Measurements from ENCODE around the gene ELAVL2.

The ELAVL2 gene

DNA sequence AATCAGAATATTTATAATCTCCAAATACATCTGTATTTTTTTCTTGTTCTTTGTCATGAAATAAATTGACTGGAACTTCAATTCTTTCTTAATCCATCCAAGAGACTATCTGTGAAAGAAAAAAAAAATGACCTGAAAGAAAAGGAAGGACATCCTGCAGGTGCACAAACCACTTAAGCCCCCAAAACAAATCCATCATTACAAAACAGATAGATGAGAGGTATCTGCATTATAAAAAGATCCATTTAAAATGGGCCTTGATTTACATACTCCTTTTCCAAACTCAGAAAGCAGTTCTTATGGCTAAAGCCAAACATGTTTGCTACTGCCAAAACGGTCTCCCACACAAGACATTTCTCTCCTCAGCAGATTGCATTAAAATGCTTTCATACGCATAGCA is 85.5 kb downstream of the ELAVL2 start:
- 82% methylated on average over 2 of the region's 2 CpGs for WGBS
- Histone ChIP-seq H2BK15ac (ENCODE audit: low read depth, poor library complexity, severe bottlenecking) (no peak overlapping the region), H3K79me1 (replicated peaks; ENCODE audit: low read length, poor library complexity, severe bottlenecking) (no peaks in the 10 kb centered on the region), H3K18ac (ENCODE audit: low read depth in 1 of 2, low read length in 2 of 2) (no peak overlapping the region), H3K23ac (ENCODE audit: low read length in 2 of 2) (no peak overlapping the region), H4K8ac (ENCODE audit: low read length) (no peak overlapping the region), H3K4me2 (ENCODE audit: low read length, poor library complexity, severe bottlenecking) (no peak overlapping the region), H3K14ac (ENCODE audit: low read length in 2 of 2) (no peak overlapping the region), H2AFZ (ENCODE audit: low read depth, low read length) (no peak overlapping the region), H3K9ac (ENCODE audit: low read length) (no peak overlapping the region), H2AK5ac (ENCODE audit: low read length, severe bottlenecking) (no peak overlapping the region), H3K4me3 (ENCODE audit: insufficient read depth in 1 of 2, low read depth in 1 of 2, low read length in 2 of 2) (no peak overlapping the region), H3K27me3 (ENCODE audit: control insufficient read depth in 1 of 2, insufficient read depth in 1 of 2, low read length in 2 of 2) (no peaks in the 10 kb centered on the region), H4K91ac (ENCODE audit: low read length) (no peak overlapping the region), H3K4me1 (ENCODE audit: control insufficient read depth, insufficient read depth, low read depth, low read length) (no peaks in the 10 kb centered on the region), H3K27ac (ENCODE audit: low read length, poor library complexity, severe bottlenecking) (no peak overlapping the region), H2BK120ac (ENCODE audit: low read depth, low read length) (no peak overlapping the region), H3K4ac (ENCODE audit: low read depth in 1 of 2, low read length in 2 of 2) (no peak overlapping the region), H2BK12ac (ENCODE audit: low read length in 2 of 2) (no peak overlapping the region), H3K36me3 (ENCODE audit: control insufficient read depth in 1 of 2, insufficient read depth in 2 of 2, low read depth in 1 of 2, low read length in 2 of 2) (no peaks in the 10 kb centered on the region), H3K9me3 (ENCODE audit: control insufficient read depth, low read length) (no peaks in the 10 kb centered on the region), H2BK5ac (ENCODE audit: low read depth, low read length, poor library complexity, severe bottlenecking) (no peak overlapping the region)
- no peak for DNase-seq

GRCh38 chr9:23739753-23740152 is 86.3 kb downstream of the ELAVL2 start:
- H3K36me3 ChIP-seq (ENCODE audit: control insufficient read depth in 1 of 2, insufficient read depth in 2 of 2, low read depth in 1 of 2, low read length in 2 of 2), result no peaks in the 10 kb centered on the region
- no peak overlapping the region for H2AFZ ChIP-seq (ENCODE audit: low read depth, low read length)
- H2BK15ac ChIP-seq (ENCODE audit: low read depth, poor library complexity, severe bottlenecking), result no peak overlapping the region
- no peaks in the 10 kb centered on the region for H3K4me1 ChIP-seq (ENCODE audit: control insufficient read depth, insufficient read depth, low read depth, low read length)
- no peaks in the 10 kb centered on the region for H3K79me1 ChIP-seq (replicated peaks; ENCODE audit: low read length, poor library complexity, severe bottlenecking)
- no peak overlapping the region for H2BK120ac ChIP-seq (ENCODE audit: low read depth, low read length)
- H3K9me3 ChIP-seq (ENCODE audit: control insufficient read depth, low read length), result no peaks in the 10 kb centered on the region
- no peak overlapping the region for H2BK5ac ChIP-seq (ENCODE audit: low read depth, low read length, poor library complexity, severe bottlenecking)
- 73% methylated on average over 3 of the region's 3 CpGs for WGBS
- H4K8ac ChIP-seq (ENCODE audit: low read length), result no peak overlapping the region
- no peaks in the 10 kb centered on the region for H3K27me3 ChIP-seq (ENCODE audit: control insufficient read depth in 1 of 2, insufficient read depth in 1 of 2, low read length in 2 of 2)
- H4K91ac ChIP-seq (ENCODE audit: low read length), result no peak overlapping the region
- H3K23ac ChIP-seq (ENCODE audit: low read length in 2 of 2), result no peak overlapping the region
- DNase-seq, result no peak
- no peak overlapping the region for H3K9ac ChIP-seq (ENCODE audit: low read length)
- no peak overlapping the region for H3K4ac ChIP-seq (ENCODE audit: low read depth in 1 of 2, low read length in 2 of 2)
- no peak overlapping the region for H2BK12ac ChIP-seq (ENCODE audit: low read length in 2 of 2)
- no peak overlapping the region for H3K4me3 ChIP-seq (ENCODE audit: insufficient read depth in 1 of 2, low read depth in 1 of 2, low read length in 2 of 2)
- H3K14ac ChIP-seq (ENCODE audit: low read length in 2 of 2), result no peak overlapping the region
- H3K27ac ChIP-seq (ENCODE audit: low read length, poor library complexity, severe bottlenecking), result no peak overlapping the region
- H2AK5ac ChIP-seq (ENCODE audit: low read length, severe bottlenecking), result no peak overlapping the region
- H3K18ac ChIP-seq (ENCODE audit: low read depth in 1 of 2, low read length in 2 of 2), result no peak overlapping the region
- no peak overlapping the region for H3K4me2 ChIP-seq (ENCODE audit: low read length, poor library complexity, severe bottlenecking)

GRCh38 chr9:23736293-23736692 is 89.7 kb downstream of the ELAVL2 start:
- H2BK15ac ChIP-seq (ENCODE audit: low read depth, poor library complexity, severe bottlenecking), result no peak overlapping the region
- H2AK5ac ChIP-seq (ENCODE audit: low read length, severe bottlenecking), result no peak overlapping the region
- no peaks in the 10 kb centered on the region for H3K4me1 ChIP-seq (ENCODE audit: control insufficient read depth, insufficient read depth, low read depth, low read length)
- H2AFZ ChIP-seq (ENCODE audit: low read depth, low read length), result no peak overlapping the region
- 93% methylated on average over 5 of the region's 5 CpGs for WGBS
- H3K9me3 ChIP-seq (ENCODE audit: control insufficient read depth, low read length), result no peaks in the 10 kb centered on the region
- no peaks in the 10 kb centered on the region for H3K36me3 ChIP-seq (ENCODE audit: control insufficient read depth in 1 of 2, insufficient read depth in 2 of 2, low read depth in 1 of 2, low read length in 2 of 2)
- H4K8ac ChIP-seq (ENCODE audit: low read length), result no peak overlapping the region
- H2BK5ac ChIP-seq (ENCODE audit: low read depth, low read length, poor library complexity, severe bottlenecking), result no peak overlapping the region
- no peak overlapping the region for H2BK120ac ChIP-seq (ENCODE audit: low read depth, low read length)
- H3K27me3 ChIP-seq (ENCODE audit: control insufficient read depth in 1 of 2, insufficient read depth in 1 of 2, low read length in 2 of 2), result no peaks in the 10 kb centered on the region
- no peak overlapping the region for H3K4ac ChIP-seq (ENCODE audit: low read depth in 1 of 2, low read length in 2 of 2)
- H3K79me1 ChIP-seq (replicated peaks; ENCODE audit: low read length, poor library complexity, severe bottlenecking), result no peaks in the 10 kb centered on the region
- H3K27ac ChIP-seq (ENCODE audit: low read length, poor library complexity, severe bottlenecking), result no peak overlapping the region
- H3K4me3 ChIP-seq (ENCODE audit: insufficient read depth in 1 of 2, low read depth in 1 of 2, low read length in 2 of 2), result no peak overlapping the region
- no peak for DNase-seq
- H4K91ac ChIP-seq (ENCODE audit: low read length), result no peak overlapping the region
- H3K18ac ChIP-seq (ENCODE audit: low read depth in 1 of 2, low read length in 2 of 2), result no peak overlapping the region
- no peak overlapping the region for H3K9ac ChIP-seq (ENCODE audit: low read length)
- H3K4me2 ChIP-seq (ENCODE audit: low read length, poor library complexity, severe bottlenecking), result no peak overlapping the region
- H3K14ac ChIP-seq (ENCODE audit: low read length in 2 of 2), result no peak overlapping the region
- H3K23ac ChIP-seq (ENCODE audit: low read length in 2 of 2), result no peak overlapping the region
- no peak overlapping the region for H2BK12ac ChIP-seq (ENCODE audit: low read length in 2 of 2)

DNA sequence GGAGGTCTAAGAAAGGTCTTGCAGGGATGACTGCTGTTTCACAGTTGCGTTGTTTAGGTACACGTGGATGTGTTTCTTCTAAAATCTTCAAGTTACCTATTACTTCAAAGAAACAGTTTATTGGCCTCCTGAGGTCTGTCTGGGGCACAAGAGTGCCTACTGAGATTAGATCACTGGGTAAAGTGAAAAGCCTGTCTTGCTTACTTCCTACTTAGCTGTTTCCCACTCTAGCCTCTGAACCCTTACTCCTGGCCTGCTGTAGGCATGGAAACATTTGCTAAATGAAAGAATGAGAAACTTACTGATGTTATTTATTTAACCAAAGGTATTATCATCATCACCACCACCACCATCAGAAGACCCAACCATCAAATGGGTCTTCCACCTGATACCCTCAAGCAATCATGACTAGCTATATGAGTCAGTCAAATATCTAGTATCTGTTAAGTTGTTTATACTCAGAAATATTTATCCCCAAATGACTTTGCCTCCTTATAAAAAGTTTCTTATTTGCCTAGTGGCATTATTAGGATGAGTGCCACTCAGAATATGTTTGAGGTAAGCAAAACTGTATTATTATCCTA is 92.5 kb downstream of the ELAVL2 start:
- H3K4me3 ChIP-seq (ENCODE audit: insufficient read depth in 1 of 2, low read depth in 1 of 2, low read length in 2 of 2), result no peak overlapping the region
- H3K27ac ChIP-seq (ENCODE audit: low read length, poor library complexity, severe bottlenecking), result no peak overlapping the region
- no CpG with 5 or more reads among the region's 2 CpGs for WGBS

More for the DNA sequence above, 92.5 kb downstream of the ELAVL2 start:
- Histone ChIP-seq H3K9ac (ENCODE audit: low read length) (no peak overlapping the region), H3K27me3 (ENCODE audit: control insufficient read depth in 1 of 2, insufficient read depth in 1 of 2, low read length in 2 of 2) (no peaks in the 10 kb centered on the region), H3K4ac (ENCODE audit: low read depth in 1 of 2, low read length in 2 of 2) (no peak overlapping the region), H2AFZ (ENCODE audit: low read depth, low read length) (no peak overlapping the region), H3K23ac (ENCODE audit: low read length in 2 of 2) (no peak overlapping the region), H4K91ac (ENCODE audit: low read length) (no peak overlapping the region), H2BK12ac (ENCODE audit: low read length in 2 of 2) (no peak overlapping the region), H3K79me1 (replicated peaks; ENCODE audit: low read length, poor library complexity, severe bottlenecking) (no peaks in the 10 kb centered on the region), H3K36me3 (ENCODE audit: control insufficient read depth in 1 of 2, insufficient read depth in 2 of 2, low read depth in 1 of 2, low read length in 2 of 2) (no peaks in the 10 kb centered on the region), H2AK5ac (ENCODE audit: low read length, severe bottlenecking) (no peak overlapping the region), H4K8ac (ENCODE audit: low read length) (no peak overlapping the region), H3K4me2 (ENCODE audit: low read length, poor library complexity, severe bottlenecking) (no peak overlapping the region), H2BK15ac (ENCODE audit: low read depth, poor library complexity, severe bottlenecking) (no peak overlapping the region), H2BK120ac (ENCODE audit: low read depth, low read length) (no peak overlapping the region), H3K18ac (ENCODE audit: low read depth in 1 of 2, low read length in 2 of 2) (no peak overlapping the region), H3K4me1 (ENCODE audit: control insufficient read depth, insufficient read depth, low read depth, low read length) (no peaks in the 10 kb centered on the region), H3K9me3 (ENCODE audit: control insufficient read depth, low read length) (no peaks in the 10 kb centered on the region), H3K14ac (ENCODE audit: low read length in 2 of 2) (no peak overlapping the region), H2BK5ac (ENCODE audit: low read depth, low read length, poor library complexity, severe bottlenecking) (no peak overlapping the region)
- DNase-seq, result no peak
